Measurements from ENCODE around the gene RGS7BP. TPM values are rescaled to one million over a fixed set of nuclear protein-coding genes. Genes with fewer than 3 reads are reported as not detected.

RGS7BP gene
- total RNA-seq, 1 donor from 2014 or later = not detected

DNA sequence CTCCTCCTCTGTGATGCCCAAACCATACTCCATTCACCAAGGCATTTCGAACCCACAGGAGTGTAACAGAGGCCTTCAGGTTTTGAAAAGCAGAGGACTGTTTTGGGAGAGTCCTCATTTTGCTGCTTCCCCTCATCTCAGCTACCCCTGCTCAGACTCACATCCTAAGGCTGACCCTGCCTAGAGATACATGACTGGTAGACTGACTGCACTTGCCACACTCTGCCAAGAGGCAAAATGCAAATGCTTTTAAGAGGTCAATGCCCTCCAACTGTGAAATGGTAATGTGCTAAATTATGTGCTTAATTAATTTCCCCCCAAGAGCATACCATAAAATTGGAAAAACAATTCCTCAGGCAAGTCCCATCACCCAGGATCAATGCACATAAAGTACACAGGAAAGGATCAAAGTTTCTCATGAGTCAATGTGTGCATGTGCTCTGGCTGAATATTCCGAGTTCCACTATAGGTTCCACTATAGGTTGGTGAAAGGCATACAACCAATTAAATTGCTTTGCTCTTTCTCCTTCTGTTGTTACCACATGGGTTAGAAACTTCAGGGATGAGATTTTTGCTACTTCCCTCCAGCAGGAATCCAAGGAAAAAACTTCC, 87.0 kb downstream of the RGS7BP start:
- Mint-ChIP-seq H3K27ac (no peak overlapping the region), H3K9me3 (no peaks in the 10 kb centered on the region), H3K36me3 (ENCODE audit: low read depth) (no peaks in the 10 kb centered on the region), H3K27me3 (peaks cover 7% of the 10 kb centered on the region), H3K4me1 (no peaks in the 10 kb centered on the region), H3K4me3 (no peak overlapping the region)
- ChIA-PET POLR2A (no interaction called here), CTCF (no interaction called here)
- no peak for ATAC-seq (ENCODE audit: low read depth)
- no peak for TF ChIP-seq CTCF (IDR thresholded peaks at IDR 0.05)
- intact Hi-C loops (cut with micrococcal nuclease) = no loop called here
- no peak for DNase-seq

- H3K4me1 Mint-ChIP-seq = no peaks in the 10 kb centered on the region
- H3K27ac Mint-ChIP-seq = no peak overlapping the region
- intact Hi-C loops (cut with micrococcal nuclease) = no loop called here
- no peak overlapping the region for H3K4me3 Mint-ChIP-seq
- peaks cover 2% of the 10 kb centered on the region for H3K27me3 Mint-ChIP-seq
- CTCF ChIA-PET = no interaction called here
- no peak for TF ChIP-seq CTCF (IDR thresholded peaks at IDR 0.05)
- no peak for DNase-seq
- H3K9me3 Mint-ChIP-seq = no peaks in the 10 kb centered on the region
- H3K36me3 Mint-ChIP-seq (ENCODE audit: low read depth) = no peaks in the 10 kb centered on the region
- no peak for ATAC-seq (ENCODE audit: low read depth)
- POLR2A ChIA-PET = no interaction called here
These were observed 88.2 kb downstream of the RGS7BP start for GRCh38 chr5:64594025-64594424.

DNA sequence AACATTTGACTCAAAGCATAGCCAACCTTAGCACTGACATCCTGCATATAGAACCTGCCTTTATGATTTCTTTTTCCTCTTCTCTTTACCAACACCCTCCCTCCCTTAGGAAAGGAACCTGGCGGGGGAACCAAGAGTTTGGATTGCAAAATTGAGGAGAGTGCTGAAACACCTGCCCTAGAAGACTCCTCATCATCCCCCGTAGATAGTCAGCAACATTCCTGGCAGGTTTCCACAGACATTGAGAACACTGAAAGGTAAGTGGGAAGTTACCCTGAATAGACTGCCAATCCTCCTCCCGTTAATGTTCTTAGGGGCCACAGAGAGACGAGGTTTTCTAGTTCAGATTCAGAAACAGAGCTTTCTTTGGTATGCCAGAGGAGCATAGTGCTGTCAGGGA, 88.8 kb downstream of the RGS7BP start:
- ChIA-PET CTCF (no interaction called here), POLR2A (no interaction called here)
- Mint-ChIP-seq H3K4me3 (no peak overlapping the region), H3K4me1 (no peaks in the 10 kb centered on the region), H3K27me3 (peaks cover 2% of the 10 kb centered on the region), H3K27ac (no peak overlapping the region), H3K36me3 (ENCODE audit: low read depth) (no peaks in the 10 kb centered on the region), H3K9me3 (no peaks in the 10 kb centered on the region)
- intact Hi-C loops (cut with micrococcal nuclease) = no loop called here
- TF ChIP-seq CTCF (IDR thresholded peaks at IDR 0.05) = no peak
- DNase-seq (no peak), ATAC-seq (ENCODE audit: low read depth) (no peak)

DNA sequence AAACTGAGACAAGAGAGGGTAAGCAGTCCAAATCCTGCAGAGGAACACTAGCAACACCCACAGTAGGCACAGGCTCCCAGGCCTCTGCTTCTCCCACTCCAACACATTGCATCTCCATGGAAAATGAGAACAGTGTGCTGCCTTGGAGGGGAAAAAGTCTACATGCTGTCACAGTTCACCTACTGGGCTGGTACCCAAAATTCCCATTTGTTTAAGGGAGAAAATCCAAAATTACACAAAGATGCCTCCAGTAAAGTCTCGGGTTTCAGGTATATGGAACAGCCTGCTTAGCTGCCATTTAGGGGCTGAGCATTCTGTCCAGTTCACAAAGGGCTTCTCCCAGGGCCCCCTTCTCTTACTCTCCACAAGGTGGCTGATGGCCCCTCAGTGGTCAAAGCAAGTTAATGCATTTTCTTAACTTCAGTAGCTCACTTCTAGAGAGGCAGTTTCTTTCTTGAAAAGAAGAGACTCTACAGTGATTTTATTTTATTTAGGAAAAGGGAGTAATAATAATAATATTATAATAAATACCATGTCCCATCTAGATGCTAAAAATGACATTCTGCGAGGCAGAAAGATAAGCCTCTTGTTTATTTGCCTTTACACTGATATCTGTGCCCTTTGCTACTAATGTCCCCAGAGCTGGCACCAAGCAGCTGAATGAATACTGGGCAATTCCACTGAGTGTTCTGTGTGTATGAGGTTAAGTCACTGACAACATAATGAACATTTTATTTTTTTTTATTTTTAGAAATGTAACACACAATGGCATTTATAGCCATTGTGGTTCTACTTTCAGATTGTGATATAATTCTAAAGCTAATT, 89.4 kb downstream of the RGS7BP start:
- no peaks in the 10 kb centered on the region for H3K9me3 Mint-ChIP-seq
- CTCF ChIA-PET = no interaction called here
- TF ChIP-seq CTCF (IDR thresholded peaks at IDR 0.05) = no peak
- POLR2A ChIA-PET = no interaction called here
- H3K27me3 Mint-ChIP-seq = peaks cover 2% of the 10 kb centered on the region
- ATAC-seq (ENCODE audit: low read depth) = no peak
- H3K36me3 Mint-ChIP-seq (ENCODE audit: low read depth) = no peaks in the 10 kb centered on the region
- DNase-seq = no peak
- no peak overlapping the region for H3K27ac Mint-ChIP-seq
- H3K4me1 Mint-ChIP-seq = no peaks in the 10 kb centered on the region
- H3K4me3 Mint-ChIP-seq = no peak overlapping the region
- intact Hi-C loops (cut with micrococcal nuclease) = no loop called here

GRCh38 chr5:64599226-64599625, 93.4 kb downstream of the RGS7BP start:
- no peaks in the 10 kb centered on the region for H3K27me3 Mint-ChIP-seq
- H3K9me3 Mint-ChIP-seq = no peaks in the 10 kb centered on the region
- no peak overlapping the region for H3K4me3 Mint-ChIP-seq
- CTCF ChIA-PET = no interaction called here
- H3K4me1 Mint-ChIP-seq = no peaks in the 10 kb centered on the region
- H3K36me3 Mint-ChIP-seq (ENCODE audit: low read depth) = no peaks in the 10 kb centered on the region
- POLR2A ChIA-PET = no interaction called here
- no peak overlapping the region for H3K27ac Mint-ChIP-seq
- DNase-seq (no peak), ATAC-seq (ENCODE audit: low read depth) (no peak)
- intact Hi-C loops (cut with micrococcal nuclease) = no loop called here
- no peak for TF ChIP-seq CTCF (IDR thresholded peaks at IDR 0.05)
